ENCODE measurements around the gene TMEM128.
"Not testable (repeated sequence)": the region's sequence is repeated elsewhere in the genome, so short reads cannot be mapped to it uniquely, and the experiment has no call there.

The TMEM128 gene

DNA sequence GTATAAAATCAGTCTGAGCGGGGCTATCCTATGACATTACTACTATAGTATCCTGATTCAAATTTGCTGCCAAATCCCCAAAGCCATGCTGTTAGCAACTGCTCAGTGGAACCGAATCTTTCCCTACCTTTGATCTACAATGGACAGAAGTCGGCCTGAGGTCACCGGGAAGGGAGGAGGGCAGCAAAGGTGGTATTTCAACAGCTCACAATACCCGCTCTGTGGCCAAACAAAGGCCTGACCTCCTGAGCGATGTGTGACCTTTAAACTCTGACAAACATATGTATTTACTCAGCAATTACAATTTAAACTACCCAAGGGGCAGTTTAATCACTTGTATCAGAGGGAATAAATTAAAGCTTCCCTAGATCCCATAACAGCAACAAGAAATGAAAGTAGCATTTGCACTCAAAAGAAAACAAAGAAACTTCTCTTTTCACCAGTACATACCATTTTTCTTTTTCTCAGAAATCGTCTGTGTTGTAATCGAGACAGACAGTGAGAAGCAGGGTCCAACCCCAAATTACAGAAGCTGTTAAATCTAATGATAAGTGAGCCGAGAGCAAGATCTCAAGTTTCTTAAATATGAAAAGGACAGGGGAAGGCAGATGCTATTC is 11.6 kb upstream of the TMEM128 start:
- DNase-seq: no peak
- intact Hi-C loops (cut with DNase I): loop anchor here (5.0 to 10.0 kb wide), 2 partner anchors 73 to 175 kb away; no protein-coding TSS in a partner anchor

GRCh38 chr4:4257705-4258104 is 9.7 kb upstream of the TMEM128 start:
- intact Hi-C loops (cut with DNase I): loop anchor here (5.0 to 10.0 kb wide), 2 partner anchors 75 to 177 kb away; no protein-coding TSS in a partner anchor
- not testable (repeated sequence) for DNase-seq

DNA sequence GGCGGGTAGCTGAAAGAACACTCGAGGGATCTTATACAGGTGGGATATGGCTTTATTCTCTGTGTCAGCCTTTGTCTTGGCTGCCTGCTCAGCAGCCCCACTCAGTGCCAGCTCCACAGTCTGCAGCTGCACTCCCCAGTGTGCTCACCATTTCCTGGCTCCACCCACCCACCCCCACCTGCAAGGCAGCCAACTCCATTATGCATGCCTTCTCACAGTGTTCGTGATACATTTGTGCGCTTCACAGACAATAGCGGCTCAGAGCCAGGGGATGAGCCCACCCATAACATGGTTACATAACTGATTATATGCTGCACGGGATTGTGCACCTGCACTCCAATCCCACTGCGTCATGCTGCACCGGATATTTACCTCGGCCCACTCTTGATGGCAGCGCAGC is 8.8 kb upstream of the TMEM128 start:
- DNase-seq: peak in 26 of 42 donors; percentile 14 to 81 (median 40)
- intact Hi-C loops (cut with DNase I): loop anchor here (5.0 to 10.0 kb wide), 2 partner anchors 76 to 178 kb away; no protein-coding TSS in a partner anchor

DNA sequence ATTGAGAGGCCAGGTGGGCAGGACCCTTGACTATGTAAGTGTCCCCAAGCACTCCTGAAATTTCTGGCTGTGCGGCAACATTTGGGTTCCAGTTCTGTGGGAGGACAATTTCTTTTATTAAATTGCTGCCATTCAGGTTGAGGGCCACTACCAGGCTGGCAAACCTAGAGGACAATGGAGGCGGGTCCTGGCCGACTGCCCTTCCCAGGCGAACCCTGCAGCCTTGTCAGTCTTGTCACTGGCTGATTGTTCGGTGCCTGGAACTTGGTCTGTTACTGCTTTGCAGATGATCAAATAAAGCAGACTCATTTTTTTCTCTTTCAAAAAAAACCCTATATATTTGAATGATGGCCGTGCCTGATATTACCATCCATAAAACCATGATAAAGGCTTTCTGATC is 6.6 kb upstream of the TMEM128 start:
- DNase-seq: peak; percentile 58 to 91 (median 80)
- intact Hi-C loops (cut with DNase I): loop anchor here (5.0 to 10.0 kb wide), 2 partner anchors 78 to 180 kb away; no protein-coding TSS in a partner anchor

DNA sequence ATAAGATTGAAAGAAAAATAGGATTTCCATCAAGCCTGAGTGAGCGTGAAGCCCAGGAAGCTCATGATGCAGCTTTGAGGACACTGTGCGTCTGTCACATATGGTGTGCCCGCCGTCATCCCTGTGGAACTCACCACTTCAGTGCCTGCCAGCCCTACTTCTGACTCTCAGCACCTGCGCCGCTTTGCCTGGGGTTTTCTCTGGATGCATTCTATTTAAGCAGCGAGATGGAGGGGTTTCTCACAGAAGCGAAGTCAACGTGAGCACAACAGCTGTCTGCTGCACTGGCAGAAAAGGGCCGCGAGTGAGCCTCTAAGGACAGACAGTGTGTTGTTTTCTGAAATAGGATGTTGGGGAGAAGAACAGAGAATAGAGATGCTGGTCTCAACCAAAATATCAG is 6.2 kb upstream of the TMEM128 start:
- intact Hi-C loops (cut with DNase I): loop anchor here (10.0 kb wide), 1 partner anchor 181 kb away; no protein-coding TSS in a partner anchor
- peak in 6 of 42 donors; percentile 11 to 25 (median 22) for DNase-seq

- intact Hi-C loops (cut with DNase I): loop anchor here (5.0 to 10.0 kb wide), 2 partner anchors 37 to 185 kb away; no protein-coding TSS in a partner anchor
These were observed 1.8 kb upstream of the TMEM128 start for GRCh38 chr4:4249866-4250265.

DNA sequence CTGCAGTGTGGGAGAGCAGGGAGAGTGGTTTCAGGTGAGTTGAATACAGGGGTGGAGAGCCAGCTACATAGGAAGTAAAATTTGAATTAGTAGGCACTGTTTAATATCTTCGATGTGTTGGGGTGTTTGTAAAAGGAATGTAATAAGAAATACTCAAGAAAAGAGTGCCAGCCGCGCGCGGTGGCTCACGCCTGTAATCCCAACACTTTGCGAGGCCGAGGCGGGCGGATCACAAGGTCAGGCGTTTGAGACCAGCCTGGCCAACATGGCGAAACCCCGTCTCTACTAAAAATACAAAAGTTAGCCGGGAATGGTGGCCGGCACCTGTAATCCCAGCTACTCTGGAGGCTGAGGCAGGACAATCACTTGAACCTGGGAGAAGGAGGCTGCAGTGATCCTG is 1.3 kb upstream of the TMEM128 start:
- not testable (repeated sequence) for DNase-seq
- intact Hi-C loops (cut with DNase I): loop anchor here (5.0 kb wide), 1 partner anchor 38 kb away; no protein-coding TSS in a partner anchor

More at GRCh38 chr4:4249866-4250265, 1.8 kb upstream of the TMEM128 start:
- DNase-seq: no peak

DNA sequence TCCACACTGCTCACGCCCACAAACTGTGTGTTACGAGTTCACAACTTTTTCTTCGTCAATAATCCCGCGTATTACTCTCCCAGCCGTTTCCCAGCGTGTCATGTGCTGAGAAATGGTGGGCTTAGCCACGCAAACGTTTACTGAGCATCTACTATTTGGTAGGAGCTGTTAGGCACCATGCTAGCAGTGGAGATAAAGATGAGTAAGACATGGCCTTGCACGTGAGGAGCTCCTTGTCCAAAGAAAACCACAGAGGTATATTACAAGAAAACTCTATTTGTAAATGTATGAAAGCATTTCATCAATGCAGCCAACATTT is 821 bp upstream of the TMEM128 start:
- intact Hi-C loops (cut with DNase I): loop anchor here (5.0 kb wide), 1 partner anchor 38 kb away; no protein-coding TSS in a partner anchor
- DNase-seq: peak in 3 of 42 donors; percentile 13 to 28 (median 26)

GRCh38 chr4:4247696-4248028 is 361 bp downstream of the TMEM128 start:
- intact Hi-C loops (cut with DNase I): loop anchor here (5.0 kb wide), 1 partner anchor 40 kb away; no protein-coding TSS in a partner anchor
- peak in 2 of 42 donors; percentile 16 to 17 for DNase-seq

DNA sequence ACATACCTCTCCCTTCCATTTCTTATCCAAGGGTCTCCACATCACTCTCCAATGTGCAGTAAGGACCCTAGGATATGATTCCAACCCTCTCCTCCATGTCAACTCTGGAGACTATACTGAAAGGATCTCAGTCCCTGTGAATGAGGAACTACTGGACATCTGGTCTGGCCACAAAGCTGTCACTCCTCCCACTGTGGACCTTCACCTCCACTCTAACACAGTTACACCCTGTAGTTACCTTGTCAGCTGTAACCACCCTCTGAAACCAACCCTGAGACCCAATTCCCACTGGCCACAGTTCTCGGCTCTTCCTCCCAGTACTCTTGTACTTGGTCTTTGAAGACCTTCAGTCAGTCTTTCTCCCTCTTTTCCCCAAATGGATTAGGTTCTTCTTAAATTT is 2.9 kb downstream of the TMEM128 start:
- intact Hi-C loops (cut with DNase I): loop anchor here (5.0 kb wide), 1 partner anchor 42 kb away; no protein-coding TSS in a partner anchor
- DNase-seq: no peak

DNA sequence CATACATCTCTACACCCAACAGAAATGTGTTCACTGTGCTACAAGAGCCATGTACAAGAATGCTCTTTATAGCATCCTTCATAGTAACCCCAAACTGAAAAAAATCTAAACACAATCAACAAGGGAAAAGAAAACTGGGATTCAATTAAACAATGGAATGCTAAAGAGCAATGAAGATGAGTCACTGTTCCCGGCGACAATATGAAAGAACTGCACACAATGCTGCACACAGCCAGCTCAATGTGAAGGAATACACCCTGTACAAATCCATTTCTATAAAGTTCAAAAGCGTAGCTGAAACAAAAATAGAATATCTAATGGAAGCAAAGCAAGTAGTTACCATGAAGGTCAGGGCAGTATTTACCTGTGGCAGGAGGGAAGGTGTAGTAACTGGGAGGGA is 8.5 kb downstream of the TMEM128 start:
- peak in 9 of 42 donors; percentile 14 to 62 (median 38) for DNase-seq
- intact Hi-C loops (cut with DNase I): not testable (repeated sequence)

DNA sequence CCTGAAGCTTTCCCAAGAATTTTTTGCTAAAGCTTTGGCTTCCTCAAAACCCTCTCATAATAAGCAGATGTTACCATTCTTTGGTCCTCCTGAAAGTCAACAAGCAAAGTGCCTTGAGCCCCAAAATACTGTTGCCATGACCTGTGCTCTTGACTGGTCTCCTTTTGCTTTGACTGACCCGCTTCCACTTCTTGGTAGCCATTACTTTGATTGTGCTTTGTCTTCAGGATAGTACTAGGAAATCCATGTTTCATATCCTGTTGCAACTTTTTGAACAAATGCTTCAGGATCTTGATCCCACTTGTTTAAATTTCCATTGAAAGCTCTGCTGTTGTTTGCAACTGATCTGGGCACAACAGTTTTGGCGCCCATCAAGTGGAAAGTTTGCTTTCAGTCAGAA is 14.4 kb downstream of the TMEM128 start:
- DNase-seq: no peak
- intact Hi-C loops (cut with DNase I): no loop called here

- DNase-seq: no peak
- intact Hi-C loops (cut with DNase I): no loop called here
These were observed 19.7 kb downstream of the TMEM128 start for GRCh38 chr4:4228356-4228668.

GRCh38 chr4:4227510-4228355 is 20.3 kb downstream of the TMEM128 start:
- DNase-seq: peak in 1 of 42 donors; percentile 19
- intact Hi-C loops (cut with DNase I): no loop called here

DNA sequence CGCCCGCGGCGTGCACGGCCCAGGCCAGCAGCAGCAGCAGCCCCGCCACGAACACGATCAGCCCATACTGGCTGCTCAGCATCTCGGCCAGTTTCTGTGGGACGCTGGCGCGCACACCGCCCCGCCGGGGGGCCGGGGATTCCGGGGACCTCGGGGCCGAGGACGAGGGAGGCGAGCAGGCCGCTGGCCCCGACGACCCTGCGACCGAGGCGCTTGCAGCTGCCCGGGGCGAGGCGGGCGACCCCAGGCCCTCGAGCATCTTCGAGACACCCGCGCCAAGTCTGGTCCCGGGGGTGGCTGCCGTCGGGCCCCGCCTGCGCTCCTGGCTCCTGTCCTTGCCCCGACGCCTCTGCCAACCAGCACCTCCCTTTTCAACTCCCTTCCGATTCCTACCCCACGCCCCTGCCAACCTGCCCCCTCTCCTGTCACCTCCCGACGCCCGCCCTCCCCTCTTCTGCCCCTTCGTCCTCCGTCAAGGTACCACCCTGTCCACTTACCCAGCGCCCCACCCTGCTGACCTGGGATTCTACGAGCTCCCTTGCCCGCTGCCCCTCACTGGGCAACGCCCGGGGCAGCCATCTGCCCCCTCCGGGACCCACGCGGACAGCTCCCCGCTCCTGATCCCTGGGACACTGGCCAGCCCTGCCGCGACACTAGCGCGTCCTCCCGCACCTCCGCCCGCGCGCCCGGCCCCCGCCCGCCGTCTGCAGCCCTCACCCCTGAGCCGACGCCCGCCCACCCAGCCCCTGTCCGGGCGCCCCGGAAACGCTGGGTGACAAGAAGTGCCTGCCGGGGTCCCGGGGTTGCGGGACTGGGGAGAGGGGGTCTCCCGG is 21.2 kb downstream of the TMEM128 start, which contains the start of gene OTOP1:
Gene OTOP1 (minus strand): TSS at position 324 of the 833 bp plus-strand sequence. CDS start 65 bp downstream, at position 259.
- peak in 1 of 42 donors; percentile 29 for DNase-seq

GRCh38 chr4:4225915-4226605 is 22.0 kb downstream of the TMEM128 start:
- intact Hi-C loops (cut with DNase I): no loop called here
- peak in 10 of 42 donors; percentile 5 to 38 (median 22) for DNase-seq

More for the DNA sequence above, 21.2 kb downstream of the TMEM128 start, which contains the start of gene OTOP1:
- intact Hi-C loops (cut with DNase I): no loop called here

DNA sequence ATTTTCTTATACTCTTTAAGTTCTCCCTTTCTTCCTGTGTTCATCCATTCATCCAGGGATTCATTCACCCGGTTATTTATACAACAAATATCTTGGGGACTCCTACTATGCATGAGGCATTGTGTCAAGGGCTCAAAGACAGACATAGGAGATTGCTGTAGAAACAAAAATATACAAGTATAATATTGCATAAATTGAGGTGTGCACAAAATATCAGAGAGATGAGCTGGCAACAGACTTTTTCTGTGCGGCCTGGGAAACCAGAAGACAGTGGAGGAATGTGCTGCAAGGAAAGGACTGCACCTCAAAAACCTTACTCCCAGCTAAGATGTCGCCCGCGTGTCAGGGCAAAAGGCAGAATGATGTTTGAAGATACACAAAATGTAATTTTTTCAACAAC is 30.9 kb downstream of the TMEM128 start:
- intact Hi-C loops (cut with DNase I): no loop called here
- DNase-seq: no peak

GRCh38 chr4:4216648-4217047 is 31.4 kb downstream of the TMEM128 start:
- intact Hi-C loops (cut with DNase I): no loop called here
- DNase-seq: peak in 2 of 42 donors; percentile 2 to 18
